ENCODE data around the gene LIMCH1.

LIMCH1 gene

DNA sequence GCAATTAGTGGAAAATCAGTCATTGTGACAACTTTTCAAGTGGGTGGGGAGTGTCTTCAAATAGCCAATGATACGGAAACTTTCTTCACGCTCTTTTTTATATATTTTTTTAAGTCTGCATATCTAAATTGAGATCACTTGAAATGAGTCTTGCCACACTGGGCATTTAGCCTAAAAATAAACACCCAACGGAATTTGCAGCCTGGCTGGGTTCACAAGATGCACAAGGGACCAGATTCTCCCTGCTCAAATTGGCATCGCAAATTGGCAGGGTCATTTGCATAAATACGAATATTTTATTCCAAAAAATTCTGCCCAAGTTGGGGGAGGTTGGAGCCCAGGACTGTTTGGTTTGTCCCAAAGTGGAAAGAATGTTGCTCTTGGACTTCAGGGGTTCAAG, 87.6 kb downstream of the LIMCH1 start:
- H3K4me1 ChIP-seq (ENCODE audit: insufficient read depth, low read length) = no peaks in the 10 kb centered on the region
- H2AFZ ChIP-seq (ENCODE audit: low read depth, low read length) = no peak overlapping the region
- ATAC-seq (ENCODE audit: insufficient read depth, low read depth) (no peak), DNase-seq (no peak)
- H3K79me2 ChIP-seq (ENCODE audit: insufficient read depth, low read length) = no peaks in the 10 kb centered on the region
- H3K27ac ChIP-seq (ENCODE audit: low read length) = no peak overlapping the region
- no peak overlapping the region for H3K4me2 ChIP-seq (ENCODE audit: insufficient read depth, low read length)
- H3K4me3 ChIP-seq (ENCODE audit: low read depth in 1 of 2, low read length in 2 of 2) = no peak overlapping the region
- H3K9ac ChIP-seq (ENCODE audit: low read depth, low read length) = no peak overlapping the region
- H3K27me3 ChIP-seq (ENCODE audit: insufficient read depth, low read length, poor library complexity) = peaks cover 8% of the 10 kb centered on the region
- H3K9me3 ChIP-seq (ENCODE audit: insufficient read depth, low read length, severe bottlenecking) = no peaks in the 10 kb centered on the region
- no peaks in the 10 kb centered on the region for H3K36me3 ChIP-seq (ENCODE audit: insufficient read depth, low read length)
- no peak for TF ChIP-seq EZH2 (IDR thresholded peaks at IDR 0.05; ENCODE audit: borderline replicate concordance, low read depth, low read length, severe bottlenecking)
- TF ChIP-seq, protein P1, sequence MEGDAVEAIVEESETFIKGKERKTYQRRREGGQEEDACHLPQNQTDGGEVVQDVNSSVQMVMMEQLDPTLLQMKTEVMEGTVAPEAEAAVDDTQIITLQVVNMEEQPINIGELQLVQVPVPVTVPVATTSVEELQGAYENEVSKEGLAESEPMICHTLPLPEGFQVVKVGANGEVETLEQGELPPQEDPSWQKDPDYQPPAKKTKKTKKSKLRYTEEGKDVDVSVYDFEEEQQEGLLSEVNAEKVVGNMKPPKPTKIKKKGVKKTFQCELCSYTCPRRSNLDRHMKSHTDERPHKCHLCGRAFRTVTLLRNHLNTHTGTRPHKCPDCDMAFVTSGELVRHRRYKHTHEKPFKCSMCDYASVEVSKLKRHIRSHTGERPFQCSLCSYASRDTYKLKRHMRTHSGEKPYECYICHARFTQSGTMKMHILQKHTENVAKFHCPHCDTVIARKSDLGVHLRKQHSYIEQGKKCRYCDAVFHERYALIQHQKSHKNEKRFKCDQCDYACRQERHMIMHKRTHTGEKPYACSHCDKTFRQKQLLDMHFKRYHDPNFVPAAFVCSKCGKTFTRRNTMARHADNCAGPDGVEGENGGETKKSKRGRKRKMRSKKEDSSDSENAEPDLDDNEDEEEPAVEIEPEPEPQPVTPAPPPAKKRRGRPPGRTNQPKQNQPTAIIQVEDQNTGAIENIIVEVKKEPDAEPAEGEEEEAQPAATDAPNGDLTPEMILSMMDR (IDR thresholded peaks at IDR 0.05; ENCODE audit: borderline replicate concordance, extremely low read depth, low read length, poor library complexity, severe bottlenecking) = no peak
- no peaks in the 10 kb centered on the region for H4K20me1 ChIP-seq (ENCODE audit: insufficient read depth, low read length)

DNA sequence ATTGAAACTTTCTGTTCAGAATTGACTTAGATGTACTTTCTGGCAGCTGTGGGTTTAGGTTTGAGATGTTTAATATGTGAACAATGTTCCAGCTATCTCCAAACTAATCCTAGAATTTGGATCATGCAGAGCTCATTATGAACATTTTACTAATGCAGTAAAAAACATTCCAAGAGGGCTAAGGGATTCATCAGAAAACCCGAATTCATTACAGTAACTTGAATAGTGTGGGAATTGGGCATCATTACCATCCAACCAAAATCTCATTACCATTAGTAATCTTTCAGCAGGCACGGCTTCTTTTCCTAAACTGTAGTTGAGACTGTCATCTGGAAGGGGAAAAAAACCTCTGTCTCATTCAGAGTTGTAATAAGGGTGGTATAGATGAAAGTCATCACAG, 91.0 kb downstream of the LIMCH1 start:
- no peaks in the 10 kb centered on the region for H3K9me3 ChIP-seq (ENCODE audit: insufficient read depth, low read length, severe bottlenecking)
- H3K4me2 ChIP-seq (ENCODE audit: insufficient read depth, low read length) = no peak overlapping the region
- no peaks in the 10 kb centered on the region for H3K4me1 ChIP-seq (ENCODE audit: insufficient read depth, low read length)
- no peak overlapping the region for H3K9ac ChIP-seq (ENCODE audit: low read depth, low read length)
- H3K27ac ChIP-seq (ENCODE audit: low read length) = no peak overlapping the region
- H3K27me3 ChIP-seq (ENCODE audit: insufficient read depth, low read length, poor library complexity) = peaks cover 5% of the 10 kb centered on the region
- no peak for ATAC-seq (ENCODE audit: insufficient read depth, low read depth)
- TF ChIP-seq, protein P1 (IDR thresholded peaks at IDR 0.05; ENCODE audit: borderline replicate concordance, extremely low read depth, low read length, poor library complexity, severe bottlenecking) = no peak
- no peak for TF ChIP-seq EZH2 (IDR thresholded peaks at IDR 0.05; ENCODE audit: borderline replicate concordance, low read depth, low read length, severe bottlenecking)
- H3K36me3 ChIP-seq (ENCODE audit: insufficient read depth, low read length) = no peaks in the 10 kb centered on the region
- H2AFZ ChIP-seq (ENCODE audit: low read depth, low read length) = no peak overlapping the region
- H3K4me3 ChIP-seq (ENCODE audit: low read depth in 1 of 2, low read length in 2 of 2) = no peak overlapping the region
- H4K20me1 ChIP-seq (ENCODE audit: insufficient read depth, low read length) = no peaks in the 10 kb centered on the region
- DNase-seq = no peak
- no peaks in the 10 kb centered on the region for H3K79me2 ChIP-seq (ENCODE audit: insufficient read depth, low read length)

DNA sequence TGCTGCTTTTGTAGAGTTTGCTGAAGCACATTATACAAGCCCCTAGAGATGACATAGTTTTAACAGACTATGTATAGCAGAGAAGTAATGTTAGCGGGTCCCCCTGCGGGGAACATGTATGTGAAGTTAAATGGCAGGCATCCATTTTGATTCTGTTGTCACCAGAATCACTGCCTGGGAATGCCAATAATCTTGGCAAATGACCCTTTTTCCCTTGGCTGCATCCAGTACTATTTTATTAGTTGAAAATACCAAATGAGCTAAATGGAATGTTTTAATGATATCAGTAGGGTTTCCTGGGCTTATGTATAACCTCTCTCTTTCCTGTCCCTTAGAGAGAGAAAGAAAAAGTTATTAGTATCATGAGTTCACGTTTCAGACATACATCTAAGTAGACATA, 93.6 kb downstream of the LIMCH1 start:
- H3K4me2 ChIP-seq (ENCODE audit: insufficient read depth, low read length) = no peak overlapping the region
- no peak overlapping the region for H3K9ac ChIP-seq (ENCODE audit: low read depth, low read length)
- no peaks in the 10 kb centered on the region for H4K20me1 ChIP-seq (ENCODE audit: insufficient read depth, low read length)
- no peak overlapping the region for H2AFZ ChIP-seq (ENCODE audit: low read depth, low read length)
- no peaks in the 10 kb centered on the region for H3K36me3 ChIP-seq (ENCODE audit: insufficient read depth, low read length)
- TF ChIP-seq, protein P1 (IDR thresholded peaks at IDR 0.05; ENCODE audit: borderline replicate concordance, extremely low read depth, low read length, poor library complexity, severe bottlenecking) = no peak
- no peak for TF ChIP-seq EZH2 (IDR thresholded peaks at IDR 0.05; ENCODE audit: borderline replicate concordance, low read depth, low read length, severe bottlenecking)
- H3K9me3 ChIP-seq (ENCODE audit: insufficient read depth, low read length, severe bottlenecking) = no peaks in the 10 kb centered on the region
- no peak for DNase-seq
- H3K4me3 ChIP-seq (ENCODE audit: low read depth in 1 of 2, low read length in 2 of 2) = no peak overlapping the region
- no peak overlapping the region for H3K27ac ChIP-seq (ENCODE audit: low read length)
- ATAC-seq (ENCODE audit: insufficient read depth, low read depth) = no peak
- H3K4me1 ChIP-seq (ENCODE audit: insufficient read depth, low read length) = no peaks in the 10 kb centered on the region
- peaks cover 5% of the 10 kb centered on the region for H3K27me3 ChIP-seq (ENCODE audit: insufficient read depth, low read length, poor library complexity)
- H3K79me2 ChIP-seq (ENCODE audit: insufficient read depth, low read length) = no peaks in the 10 kb centered on the region

Data from DND-41 (cell line).